Neural progenitor cell (in vitro differentiated cells): ENCODE measurements around the gene NSUN5.
"Not testable (repeated sequence)": the region's sequence is repeated elsewhere in the genome, so short reads cannot be mapped to it uniquely, and the experiment has no call there.

ENCODE experiments used
- EZH2phosphoT487 ChIP-seq: fragments of 200-600 bp; sonication (generic); IDR thresholded peaks from 2 replicates; pipeline ENCODE4 v1.6.1; 2017; ENCODE audit warnings: antibody characterized with exemption
- TF ChIP-seq, protein P1 (sequence below): fragments of 200-600 bp; sonication (generic); IDR thresholded peaks from 2 replicates; pipeline ENCODE4 v1.5.1; 2017; ENCODE audit warnings: antibody characterized with exemption, mild to moderate bottlenecking

DNA sequence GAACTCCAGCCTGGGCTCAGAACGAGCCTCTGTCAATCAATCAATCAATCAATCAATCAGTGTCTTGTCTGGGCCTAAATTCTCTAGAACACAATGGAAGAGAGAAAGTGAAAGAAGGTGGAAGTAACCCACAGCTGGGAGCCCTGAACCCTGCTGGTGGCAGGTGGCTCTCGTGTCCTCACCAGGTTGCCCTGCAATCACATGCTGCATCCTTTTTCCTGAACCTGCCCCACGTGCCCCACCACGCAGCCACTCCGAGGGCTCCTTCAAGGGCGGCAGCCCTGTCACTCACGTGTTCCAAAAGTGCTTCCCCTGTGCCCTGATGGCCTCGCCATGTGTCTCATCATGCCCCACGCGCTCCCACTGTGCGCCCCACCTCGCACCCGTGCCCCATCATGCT is 18.8 kb upstream of the NSUN5 start:
- TF ChIP-seq, protein P1, sequence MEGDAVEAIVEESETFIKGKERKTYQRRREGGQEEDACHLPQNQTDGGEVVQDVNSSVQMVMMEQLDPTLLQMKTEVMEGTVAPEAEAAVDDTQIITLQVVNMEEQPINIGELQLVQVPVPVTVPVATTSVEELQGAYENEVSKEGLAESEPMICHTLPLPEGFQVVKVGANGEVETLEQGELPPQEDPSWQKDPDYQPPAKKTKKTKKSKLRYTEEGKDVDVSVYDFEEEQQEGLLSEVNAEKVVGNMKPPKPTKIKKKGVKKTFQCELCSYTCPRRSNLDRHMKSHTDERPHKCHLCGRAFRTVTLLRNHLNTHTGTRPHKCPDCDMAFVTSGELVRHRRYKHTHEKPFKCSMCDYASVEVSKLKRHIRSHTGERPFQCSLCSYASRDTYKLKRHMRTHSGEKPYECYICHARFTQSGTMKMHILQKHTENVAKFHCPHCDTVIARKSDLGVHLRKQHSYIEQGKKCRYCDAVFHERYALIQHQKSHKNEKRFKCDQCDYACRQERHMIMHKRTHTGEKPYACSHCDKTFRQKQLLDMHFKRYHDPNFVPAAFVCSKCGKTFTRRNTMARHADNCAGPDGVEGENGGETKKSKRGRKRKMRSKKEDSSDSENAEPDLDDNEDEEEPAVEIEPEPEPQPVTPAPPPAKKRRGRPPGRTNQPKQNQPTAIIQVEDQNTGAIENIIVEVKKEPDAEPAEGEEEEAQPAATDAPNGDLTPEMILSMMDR: not testable (repeated sequence)
- TF ChIP-seq EZH2phosphoT487: not testable (repeated sequence)
